C1 segment of cervical spinal cord (tissue), 14 donors: Measurements from ENCODE around the gene VMP1.
"Not testable (repeated sequence)": the region's sequence is repeated elsewhere in the genome, so short reads cannot be mapped to it uniquely, and the experiment has no call there.

Experiments used
- DNase-seq, 14 donors: peaks; one replicate each; lab custom pipeline; 2025; lab: John Stamatoyannopoulos, UW

VMP1 gene

GRCh38 chr17:59753522-59754467 is 46.3 kb downstream of the VMP1 start:
- DNase-seq: peak in 1 of 14 donors; percentile 11

GRCh38 chr17:59754552-59754951 is 47.1 kb downstream of the VMP1 start:
- no peak for DNase-seq

GRCh38 chr17:59755069-59755468 is 47.6 kb downstream of the VMP1 start:
- DNase-seq: not testable (repeated sequence)

GRCh38 chr17:59756236-59756818 is 48.9 kb downstream of the VMP1 start:
- no peak for DNase-seq

- no peak for DNase-seq
Measured at GRCh38 chr17:59757043-59757442, 49.6 kb downstream of the VMP1 start.

GRCh38 chr17:59757470-59757869 is 50.0 kb downstream of the VMP1 start:
- DNase-seq: no peak

GRCh38 chr17:59757881-59758385 is 50.5 kb downstream of the VMP1 start:
- no peak for DNase-seq

GRCh38 chr17:59758998-59759651 is 51.7 kb downstream of the VMP1 start:
- not testable (repeated sequence) for DNase-seq

GRCh38 chr17:59760160-59760559 is 52.7 kb downstream of the VMP1 start:
- no peak for DNase-seq

- DNase-seq: no peak
Measured at GRCh38 chr17:59761385-59762048, 54.1 kb downstream of the VMP1 start.

- no peak for DNase-seq
Measured at GRCh38 chr17:59762049-59762823, 54.8 kb downstream of the VMP1 start.

GRCh38 chr17:59762824-59763374 is 55.4 kb downstream of the VMP1 start:
- DNase-seq: no peak

GRCh38 chr17:59763861-59764260 is 56.4 kb downstream of the VMP1 start:
- DNase-seq: no peak

GRCh38 chr17:59764292-59764741 is 56.9 kb downstream of the VMP1 start:
- DNase-seq: no peak

- DNase-seq: no peak
Measured at GRCh38 chr17:59765038-59765437, 57.6 kb downstream of the VMP1 start.

GRCh38 chr17:59766491-59766890 is 59.0 kb downstream of the VMP1 start:
- no peak for DNase-seq

GRCh38 chr17:59767176-59767575 is 59.7 kb downstream of the VMP1 start:
- no peak for DNase-seq

GRCh38 chr17:59769887-59770286 is 62.4 kb downstream of the VMP1 start:
- DNase-seq: no peak

- no peak for DNase-seq
Measured at GRCh38 chr17:59771093-59771492, 63.6 kb downstream of the VMP1 start.

GRCh38 chr17:59775786-59776350 is 68.4 kb downstream of the VMP1 start:
- DNase-seq: no peak
